K562 (cell line): ENCODE results near the gene CDKN2C. TPM values are rescaled to one million over a fixed set of nuclear protein-coding genes. Genes with fewer than 3 reads are reported as not detected.
"Not testable (repeated sequence)": the region's sequence is repeated elsewhere in the genome, so short reads cannot be mapped to it uniquely, and the experiment has no call there.

Source experiments
- ATAC-seq: fragments of 200-7000 bp; cut with Tn5 transposase; 3 replicates; pipeline ENCODE4 v1.9.1; 2020; ENCODE audit warnings: moderate library complexity
- BruUV-seq: library from RNA; stranded (reverse); fragments of 400-500 nt; replicated peaks from 2 replicates; lab custom pipeline; 2021; lab: Mats Ljungman, UMichigan
- CTCF ChIA-PET: fragments of 300-600 bp; formaldehyde crosslinking; extraction: SDS; loops from one replicate; lab custom pipeline; 2021; ENCODE audit warnings: low intra/inter-chr PET ratio; lab: Yijun Ruan, JAX
- POLR2A ChIA-PET: fragments of 300-600, 350-650 bp; sonication (Branson Sonifier 250); formaldehyde crosslinking; extraction: SDS; loops from one replicate; lab custom pipeline; 2021; ENCODE audit warnings: antibody characterized with exemption, inconsistent platforms; lab: Yijun Ruan, JAX
- DNase-seq, 4 experiments: peaks; one replicate each; pipeline versions ENCODE4 v3.0.0 to v3.0.0-alpha.2; 2011 to 2018; ENCODE audit warnings: low spot score in 3 of 4, mixed read lengths in 3 of 4; ENCODE audit errors: extremely low read depth in 1 of 4
- FAIRE-seq: peaks from 2 replicates; lab custom pipeline; 2011; peaks lifted over from hg19 to GRCh38; lab: Jason Lieb, UNC
- H2AFZ ChIP-seq: 2 replicates; pipeline ENCODE4 v1.6.0; 2011; ENCODE audit warnings: low read depth, low read length, control low read depth, inconsistent platforms
- H3K27ac ChIP-seq: fragments of 200-600 bp; 3 replicates; pipeline ENCODE4 v1.8.0; 2011; ENCODE audit warnings: low read depth, mild to moderate bottlenecking, control low read depth, inconsistent platforms, low read length, moderate library complexity, mixed read lengths; ENCODE audit errors: extremely low read depth
- H3K27me3 ChIP-seq, 2 experiments: fragments of 300-600 bp in 1 of 2; 2 replicates in 1 of 2; 3 replicates in 1 of 2; pipeline versions ENCODE4 v1.6.0 to v1.8.0; 2011; ENCODE audit warnings: inconsistent platforms in 2 of 2, low read length in 2 of 2, mild to moderate bottlenecking in 1 of 2, mixed read lengths in 1 of 2, moderate library complexity in 1 of 2; ENCODE audit not compliant: control insufficient read depth in 2 of 2, insufficient read depth in 2 of 2
- H3K36me3 ChIP-seq: fragments of 300-600 bp; 3 replicates; pipeline ENCODE4 v1.8.0; 2011; ENCODE audit warnings: mild to moderate bottlenecking, low read length, inconsistent platforms; ENCODE audit not compliant: control insufficient read depth, insufficient read depth
- H3K4me1 ChIP-seq, 2 experiments: fragments of 200-600 bp in 1 of 2; replicated peaks in 1 of 2; 2 replicates in 1 of 2; 3 replicates in 1 of 2; pipeline versions ENCODE4 v1.5.1 to v1.8.0; 2011; ENCODE audit warnings: inconsistent platforms in 2 of 2, low read length in 2 of 2, mild to moderate bottlenecking in 1 of 2, mixed read lengths in 1 of 2, moderate library complexity in 1 of 2; ENCODE audit not compliant: control insufficient read depth in 2 of 2, insufficient read depth in 2 of 2
- H3K4me2 ChIP-seq: 2 replicates; pipeline ENCODE4 v1.6.1; 2011; ENCODE audit warnings: low read length, control low read depth, inconsistent platforms, mixed read lengths; ENCODE audit not compliant: insufficient read depth
- H3K4me3 ChIP-seq: fragments of 200-600 bp; sonication (generic), shearing (Covaris generic); 2 replicates; pipeline ENCODE4 v1.5.1; 2016; ENCODE audit warnings: control low read depth, inconsistent platforms
- H3K79me2 ChIP-seq: fragments of 200-600 bp; 3 replicates; pipeline ENCODE4 v1.8.0; 2011; ENCODE audit warnings: low read length, inconsistent platforms; ENCODE audit not compliant: control insufficient read depth, insufficient read depth
- H3K9ac ChIP-seq, 2 experiments: 2 replicates each; pipeline versions ENCODE4 v1.6.0 to v1.6.1; 2011; ENCODE audit warnings: low read depth in 2 of 2, low read length in 2 of 2, control low read depth in 1 of 2, inconsistent platforms in 1 of 2, mild to moderate bottlenecking in 1 of 2, mixed read lengths in 1 of 2; ENCODE audit not compliant: insufficient read depth in 1 of 2
- H3K9me1 ChIP-seq: one replicate; pipeline ENCODE4 v1.6.0; 2011; ENCODE audit warnings: inconsistent platforms, mild to moderate bottlenecking, low read length, moderate library complexity; ENCODE audit not compliant: control insufficient read depth, insufficient read depth
- H3K9me3 ChIP-seq: replicated peaks from 2 replicates; pipeline ENCODE4 v1.5.1; 2011; ENCODE audit warnings: low read depth, low read length, inconsistent platforms; ENCODE audit not compliant: control insufficient read depth, insufficient read depth
- H4K20me1 ChIP-seq: replicated peaks from 2 replicates; pipeline ENCODE4 v1.6.1; 2011; ENCODE audit warnings: low read length, inconsistent platforms, mixed read lengths; ENCODE audit not compliant: control insufficient read depth, insufficient read depth
- LARP7 ChIP-seq: fragments of 450-650 bp; IDR thresholded peaks from 2 replicates; pipeline ENCODE4 v1.6.1; 2016
- MEF2D ChIP-seq: conservative IDR thresholded peaks from 2 replicates; pipeline ENCODE4 v1.6.1; 2016; ENCODE audit warnings: low read depth, missing genetic modification characterization, missing compliant biosample characterization
- RAD21 ChIP-seq, 2 experiments: fragments of 250-450 bp in 1 of 2; fragments of 450-650 bp in 1 of 2; sonication (Bioruptor Pico) in 1 of 2; formaldehyde crosslinking in 1 of 2; IDR thresholded peaks in 1 of 2; conservative IDR thresholded peaks in 1 of 2; 2 replicates each; pipeline versions ENCODE4 v1.4.0 to v1.8.0; 2020 to 2022; ENCODE audit warnings: mild to moderate bottlenecking in 2 of 2, moderate library complexity in 1 of 2
- RBM25 ChIP-seq: fragments of 200-400 bp; formaldehyde crosslinking; IDR thresholded peaks from 2 replicates; pipeline ENCODE4 v1.6.1; 2018; ENCODE audit warnings: low read length, low read depth, moderate library complexity; ENCODE audit not compliant: severe bottlenecking
- SMARCA5 ChIP-seq: fragments of 450-650 bp; IDR thresholded peaks from 2 replicates; pipeline ENCODE4 v1.6.1; 2016
- SRSF1 ChIP-seq: fragments of 200-400 bp; formaldehyde crosslinking; IDR thresholded peaks from 2 replicates; pipeline ENCODE4 v1.6.1; 2017; ENCODE audit warnings: mild to moderate bottlenecking, low read depth, low read length, moderate library complexity
- ZNF146 ChIP-seq: IDR thresholded peaks from one replicate; pipeline ENCODE4 v1.6.1; 2018; ENCODE audit warnings: missing compliant biosample characterization; ENCODE audit not compliant: unreplicated experiment
- WGBS: fragments of 100-300 bp; shearing (Covaris generic); methylation state at CpG from one replicate; pipeline ENCODE4 v1.1.6; 2016; ENCODE audit warnings: low coverage, mixed read lengths; ENCODE audit not compliant: insufficient coverage; ENCODE audit errors: missing lambda C conversion rate; 5-methylcytosine and 5-hydroxymethylcytosine counted together
- in situ Hi-C: fragments of 300-500 bp; cut with MboI; formaldehyde crosslinking; loops from 4 replicates; pipeline ENCODE4 v1.15.0; 2018; ENCODE audit warnings: inconsistent platforms, mixed read lengths
- intact Hi-C: fragments of 100-400 bp; cut with micrococcal nuclease; formaldehyde crosslinking; loops from 2 replicates; pipeline ENCODE4 v1.14.2; 2022
- polyA plus RNA-seq, 8 experiments: library from polyadenylated mRNA; depleted of rRNA in 4 of 8; stranded (reverse) in 5 of 8; unstranded in 3 of 8; fragments of >200 nt; fragmentation: Nextera tagmentation in 2 of 8; fragmentation: Illumina TruSeq in 1 of 8; extraction: Ambion mirVana in 2 of 8; extraction: Trizol in 1 of 8; gene quantifications; 2 replicates each; pipeline versions ENCODE4 v1.2.1 to v1.2.3, GENCODE V29; 2011 to 2014; ENCODE audit warnings: inconsistent platforms in 1 of 8, missing spikeins in 1 of 8
- total RNA-seq, 7 experiments: library from RNA; depleted of rRNA in 6 of 7; stranded (reverse); fragments of >200 nt in 6 of 7; fragmentation: Illumina TruSeq in 2 of 7; extraction: Trizol in 2 of 7; gene quantifications; 2 replicates each; pipeline versions ENCODE4 v1.2.1 to v1.2.3, GENCODE V29; 2011 to 2021; ENCODE audit warnings: low replicate concordance in 1 of 7

Gene CDKN2C
- total and polyA plus RNA-seq, 9 of the 15 experiments (the other 6 are each of a cell fraction or from before 2014, with no cell fraction given), result 11.9 to 74.3 (median 45.9) TPM

DNA sequence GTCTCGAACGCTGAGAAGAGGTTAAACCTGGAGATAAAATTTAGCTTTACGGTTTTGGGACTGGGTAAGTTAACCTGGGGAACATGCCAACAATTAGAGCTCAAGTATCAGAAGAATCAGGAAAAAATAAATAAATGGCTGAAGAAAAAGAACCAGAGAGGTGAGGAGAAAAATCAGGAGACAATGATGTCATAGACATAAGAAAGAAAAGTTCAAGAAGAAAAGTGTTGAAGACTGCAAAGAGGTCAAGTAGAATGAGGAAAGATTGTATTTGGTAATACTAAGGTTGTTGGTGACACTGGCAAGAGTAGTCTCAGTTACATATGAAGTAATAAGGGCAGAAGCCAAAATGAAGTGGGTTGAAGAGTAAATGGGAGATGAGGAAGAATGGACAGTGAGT is 26.0 kb downstream of the CDKN2C start:
- CTCF ChIA-PET, result no interaction called here
- POLR2A ChIA-PET, result interaction anchor here (1.0 to 1.2 kb wide), 2 partner anchors 14 to 18 kb away, joined by 3 to 4 read pairs; no protein-coding TSS in a partner anchor
- BruUV-seq, result no TSS peak

GRCh38 chr1:50999375-50999774 is 29.3 kb downstream of the CDKN2C start:
- DNase-seq, FAIRE-seq, H3K9me3 ChIP-seq, CTCF ChIA-PET, H4K20me1 ChIP-seq, H3K4me2 ChIP-seq, H3K9me1 ChIP-seq, intact Hi-C loops, in situ Hi-C loops, H3K4me1 ChIP-seq, BruUV-seq, H3K36me3 ChIP-seq, H3K79me2 ChIP-seq, H3K9ac ChIP-seq, H2AFZ ChIP-seq, H3K4me3 ChIP-seq, H3K27ac ChIP-seq: not testable (repeated sequence)
- WGBS, result 10% methylated on average over 1 of the region's 1 CpG
- POLR2A ChIA-PET, result interaction anchor here (0.6 kb wide), 1 partner anchor 21 kb away, joined by 4 read pairs; no protein-coding TSS in a partner anchor
- peak; percentile 52 for TF ChIP-seq ZNF146 (CRISPR knock-in tag)
- TF ChIP-seq MEF2D (tag), result 0 out of 2 replicates have a peak, but pooled peaks have one; percentile 19
- peak; percentile 56 for TF ChIP-seq RBM25
- TF ChIP-seq, all 486 proteins: peak for 3; not testable (repeated sequence) for 483
- not testable (repeated sequence) for H3K27me3 ChIP-seq, ATAC-seq

More for the DNA sequence above, 26.0 kb downstream of the CDKN2C start:
- ATAC-seq (no peak), DNase-seq (no peak), FAIRE-seq (no peak)
- H3K4me1 ChIP-seq, result no peaks in the 10 kb centered on the region
- no peaks in the 10 kb centered on the region for H4K20me1 ChIP-seq
- no peaks in the 10 kb centered on the region; the same call in 1 of the 2 replicates for H3K9me3 ChIP-seq
- no peaks in the 10 kb centered on the region for H3K36me3 ChIP-seq
- H3K79me2 ChIP-seq, result no peaks in the 10 kb centered on the region
- WGBS, result 48% methylated on average over 3 of the region's 3 CpGs
- H3K9ac ChIP-seq, result no peak overlapping the region
- no peak overlapping the region for H3K4me3 ChIP-seq
- no peak overlapping the region for H3K27ac ChIP-seq
- in situ Hi-C loops, result no loop called here
- no peaks in the 10 kb centered on the region for H3K27me3 ChIP-seq
- intact Hi-C loops, result no loop called here
- no peak overlapping the region for H3K4me2 ChIP-seq
- no peaks in the 10 kb centered on the region for H3K9me1 ChIP-seq
- no peak overlapping the region for H2AFZ ChIP-seq
- TF ChIP-seq LARP7 (0 out of 2 replicates have a peak, but pooled peaks have one; percentile 27), RAD21 (CRISPR knock-in tag; conservative IDR thresholded peaks at IDR 0.05 in 1 of 2, IDR thresholded peaks at IDR 0.05 in 1 of 2) (no peak), SMARCA5 (no peak), SRSF1 (no peak)
